Stimulated activated CD8-positive, alpha-beta memory T cell treated with anti-CD3 and anti-CD28 coated beads, Interleukin-15, amount 100 ng/mL, for 48 hours (primary cell): ENCODE data around the gene NONO.
"Not testable (repeated sequence)": the region's sequence is repeated elsewhere in the genome, so short reads cannot be mapped to it uniquely, and the experiment has no call there.

Source experiments
- DNase-seq, 2 donors: peaks; one replicate each; pipeline ENCODE4 v3.0.0-alpha.2; 2020; ENCODE audit warnings: low read depth in 2 of 2

Gene NONO

GRCh38 chrX:71283403-71284143, at the start of gene NONO:
NONO (plus strand) TSS chrX:71283635; CDS start chrX:71290638, 7,003 bp downstream.
- DNase-seq, result peak; percentile 68 to 70

- DNase-seq, result no peak
Measured at GRCh38 chrX:71235482-71235881, 48.0 kb upstream of the NONO start.

- no peak for DNase-seq
Measured at GRCh38 chrX:71236836-71237235, 46.6 kb upstream of the NONO start.

GRCh38 chrX:71239781-71240180, 43.7 kb upstream of the NONO start:
- no peak for DNase-seq

GRCh38 chrX:71241301-71241700, 42.1 kb upstream of the NONO start:
- DNase-seq, result no peak

- DNase-seq, result no peak
Measured at GRCh38 chrX:71244359-71245128, 38.9 kb upstream of the NONO start.

- no peak for DNase-seq
Measured at GRCh38 chrX:71245159-71245558, 38.3 kb upstream of the NONO start.

GRCh38 chrX:71250841-71251240, 32.6 kb upstream of the NONO start:
- DNase-seq, result no peak

GRCh38 chrX:71251466-71251973, 31.9 kb upstream of the NONO start:
- DNase-seq, result peak; percentile 17 to 20

- no peak for DNase-seq
Measured at GRCh38 chrX:71252221-71252620, 31.2 kb upstream of the NONO start.

GRCh38 chrX:71253253-71254091, 30.0 kb upstream of the NONO start:
- peak in 1 of 2 donors; percentile 17 for DNase-seq

- peak; percentile 65 to 76 for DNase-seq
Measured at GRCh38 chrX:71254092-71254963, 29.1 kb upstream of the NONO start, which contains the start of gene ZMYM3. ZMYM3 (minus strand) TSS chrX:71254140; CDS start chrX:71253255, 885 bp downstream.

- DNase-seq, result no peak
Measured at GRCh38 chrX:71256051-71256450, 27.4 kb upstream of the NONO start.

- DNase-seq, result no peak
Measured at GRCh38 chrX:71256856-71257255, 26.6 kb upstream of the NONO start.

- DNase-seq, result not testable (repeated sequence)
Measured at GRCh38 chrX:71268624-71269023, 14.8 kb upstream of the NONO start.

GRCh38 chrX:71269801-71270395, 13.5 kb upstream of the NONO start:
- no peak for DNase-seq

GRCh38 chrX:71272313-71272712, 11.1 kb upstream of the NONO start:
- not testable (repeated sequence) for DNase-seq

- DNase-seq, result not testable (repeated sequence)
Measured at GRCh38 chrX:71281300-71281699, 2.1 kb upstream of the NONO start.

- peak; percentile 33 to 50 for DNase-seq
Measured at GRCh38 chrX:71282514-71283402, 677 bp upstream of the NONO start.
